Measurements from ENCODE around the gene ARIH2.

ARIH2 gene

GRCh38 chr3:49021813-49022687 is 103.4 kb downstream of the ARIH2 start, which contains the start of gene NDUFAF3:
NDUFAF3 (plus strand) TSS chr3:49022121; CDS start chr3:49022145, 24 bp downstream.
- DNase-seq = peak; percentile 82

GRCh38 chr3:49022688-49023171 is 104.1 kb downstream of the ARIH2 start:
- DNase-seq = no peak

GRCh38 chr3:49023775-49024174 is 105.1 kb downstream of the ARIH2 start:
- DNase-seq = no peak

GRCh38 chr3:49024449-49024848 is 105.8 kb downstream of the ARIH2 start:
- DNase-seq = no peak

GRCh38 chr3:49025005-49025792 is 106.6 kb downstream of the ARIH2 start:
- no peak for DNase-seq

DNA sequence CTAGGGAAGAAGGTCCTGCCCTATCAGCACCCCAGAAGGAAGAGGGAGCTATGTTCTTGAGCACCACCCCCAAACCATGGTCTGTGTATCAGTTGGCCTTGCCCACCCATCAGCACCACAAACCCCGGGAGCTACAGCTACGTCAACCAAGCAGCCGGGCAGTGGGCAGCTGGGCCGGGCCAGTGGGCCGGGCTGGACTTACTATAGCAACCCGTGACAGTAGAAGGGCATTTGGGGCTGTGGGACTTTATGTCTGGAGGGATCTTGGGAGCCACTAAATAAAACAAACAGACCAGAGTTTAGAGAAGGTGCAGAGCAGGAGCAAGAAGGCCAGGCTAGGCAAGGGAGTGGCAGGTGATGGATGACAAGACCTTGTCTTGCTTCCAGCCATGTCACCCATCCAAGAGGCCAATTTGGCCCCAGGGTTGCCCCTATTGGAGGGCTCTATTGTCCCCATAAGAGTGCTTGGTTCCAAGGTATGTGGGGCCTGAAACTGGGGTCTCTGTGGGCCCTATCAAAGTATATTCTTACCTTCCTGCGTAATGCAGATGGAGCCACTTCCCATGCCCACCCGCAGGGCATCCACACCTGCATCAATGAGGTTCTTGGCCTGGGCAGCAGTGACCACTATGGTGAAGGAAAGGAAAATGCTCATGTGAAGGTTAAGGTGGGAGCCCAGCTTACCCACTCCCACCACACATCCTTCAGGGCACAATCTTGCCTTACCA is 107.3 kb downstream of the ARIH2 start:
- no peak for DNase-seq

GRCh38 chr3:49026536-49026935 is 107.9 kb downstream of the ARIH2 start:
- DNase-seq = no peak

- DNase-seq = no peak
Observed at GRCh38 chr3:49027634-49028033, 109.0 kb downstream of the ARIH2 start.

DNA sequence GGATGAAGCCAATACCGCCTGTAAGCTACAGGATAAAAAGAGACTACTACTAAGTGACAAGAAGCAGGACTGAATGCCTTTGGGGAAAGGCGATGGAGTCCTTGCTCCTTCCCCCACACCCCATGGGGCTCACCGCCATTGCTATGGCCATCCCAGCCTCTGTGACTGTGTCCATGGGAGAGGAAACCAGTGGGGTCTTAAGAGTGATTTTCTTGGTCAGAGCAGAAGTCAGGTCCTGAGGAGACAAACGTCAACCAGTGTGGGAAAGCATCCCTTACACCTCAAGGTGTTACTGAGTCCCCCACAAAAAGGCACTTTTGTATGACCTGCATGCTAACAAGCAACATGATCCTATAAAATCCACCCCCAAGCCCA is 109.6 kb downstream of the ARIH2 start:
- DNase-seq = no peak

GRCh38 chr3:49028673-49029562 is 110.3 kb downstream of the ARIH2 start, which contains the start of gene IMPDH2:
IMPDH2 (minus strand) TSS chr3:49029398; CDS start chr3:49029350, 48 bp downstream.
- DNase-seq = peak; percentile 88

DNA sequence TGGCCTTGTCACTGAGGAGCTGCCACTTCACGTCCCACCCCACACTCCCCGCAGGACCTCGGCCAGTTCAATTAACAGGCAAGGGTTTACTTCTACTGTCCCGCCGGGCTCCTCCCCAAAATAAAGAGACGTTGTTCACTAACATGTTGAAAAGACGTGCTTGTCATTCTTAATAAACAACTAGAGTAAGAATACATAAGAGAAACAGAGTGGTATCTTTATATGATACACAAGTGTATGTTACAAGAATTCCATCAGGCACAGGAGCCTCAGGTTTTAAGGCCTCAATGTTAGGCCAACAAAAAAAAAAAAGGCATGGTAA is 110.9 kb downstream of the ARIH2 start:
- DNase-seq = no peak

DNA sequence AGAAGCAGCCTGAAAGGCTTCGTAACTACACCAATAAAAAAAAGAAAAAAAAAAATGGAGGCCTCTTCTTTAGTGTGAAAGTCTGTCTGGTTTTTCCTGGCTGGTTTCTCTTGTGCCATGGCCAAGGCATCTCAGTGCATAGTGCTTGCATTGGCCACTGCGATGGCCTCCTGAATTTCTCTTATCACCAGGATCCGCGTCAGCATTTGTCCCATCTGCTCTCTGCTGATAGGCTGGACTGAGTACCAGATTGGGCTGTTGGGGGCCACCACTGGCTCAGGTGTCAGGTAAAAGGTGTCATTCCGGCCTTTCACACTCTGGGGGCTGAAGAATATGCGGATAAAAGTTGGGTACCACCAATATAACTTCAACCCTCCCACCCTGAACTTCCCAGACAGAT is 111.7 kb downstream of the ARIH2 start:
- no peak for DNase-seq

DNA sequence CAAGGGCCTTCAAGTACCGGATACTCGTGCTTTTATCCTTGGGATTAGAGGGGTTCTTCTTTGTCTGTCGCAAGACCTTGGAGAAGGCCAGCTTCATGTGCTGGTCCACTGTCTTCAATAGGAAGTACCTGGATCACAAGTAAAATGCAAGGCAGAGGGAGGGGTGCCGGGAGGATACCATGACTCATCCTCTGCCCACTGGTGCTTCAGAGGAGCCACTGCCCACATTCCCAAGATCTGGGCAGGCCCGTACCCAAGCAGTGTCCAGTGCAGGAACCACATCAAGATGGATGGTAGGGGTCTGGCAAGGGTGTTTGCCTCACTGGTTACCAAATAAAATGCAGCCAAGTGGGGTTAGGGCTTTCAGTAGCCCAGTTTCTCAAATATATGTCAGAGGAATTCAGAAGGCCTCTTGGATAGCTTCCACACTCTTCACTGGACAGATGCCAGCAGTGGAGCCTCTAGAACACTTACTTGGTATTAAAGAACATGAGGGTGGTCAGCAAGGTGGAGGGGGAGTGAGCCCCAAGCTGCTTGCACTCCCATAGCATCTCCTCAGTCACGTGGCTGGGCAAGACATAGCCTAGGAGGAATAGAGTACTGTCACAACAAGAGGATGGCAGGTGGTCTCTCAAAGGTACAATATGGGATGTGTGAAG is 114.1 kb downstream of the ARIH2 start:
- DNase-seq = no peak

- DNase-seq = no peak
Observed at GRCh38 chr3:49034650-49035049, 116.0 kb downstream of the ARIH2 start.

- no peak for DNase-seq
Observed at GRCh38 chr3:49035281-49035680, 116.6 kb downstream of the ARIH2 start.

Measured in kidney glomerular epithelial cell (primary cell).